GM13976 (cell line): ENCODE measurements around the gene CHST15.

Experiments used
- DNase-seq: peaks from one replicate; pipeline ENCODE4 v3.0.0; 2012; ENCODE audit warnings: low spot score
- in situ Hi-C: fragments of 300-500 bp; cut with MboI; formaldehyde crosslinking; loops from one replicate; pipeline ENCODE4 v1.12.0; 2022; ENCODE audit warnings: low sequenced_read_pairs, mixed read lengths, inconsistent platforms; ENCODE audit not compliant: unreplicated experiment
- TF ChIP-seq, protein P1 (sequence below): IDR thresholded peaks from 2 replicates; pipeline ENCODE4 v1.5.1; 2012; ENCODE audit warnings: borderline replicate concordance, mild to moderate bottlenecking; ENCODE audit not compliant: insufficient read depth; ENCODE audit errors: extremely low read depth, missing control alignments, control extremely low read depth

CHST15 gene

DNA sequence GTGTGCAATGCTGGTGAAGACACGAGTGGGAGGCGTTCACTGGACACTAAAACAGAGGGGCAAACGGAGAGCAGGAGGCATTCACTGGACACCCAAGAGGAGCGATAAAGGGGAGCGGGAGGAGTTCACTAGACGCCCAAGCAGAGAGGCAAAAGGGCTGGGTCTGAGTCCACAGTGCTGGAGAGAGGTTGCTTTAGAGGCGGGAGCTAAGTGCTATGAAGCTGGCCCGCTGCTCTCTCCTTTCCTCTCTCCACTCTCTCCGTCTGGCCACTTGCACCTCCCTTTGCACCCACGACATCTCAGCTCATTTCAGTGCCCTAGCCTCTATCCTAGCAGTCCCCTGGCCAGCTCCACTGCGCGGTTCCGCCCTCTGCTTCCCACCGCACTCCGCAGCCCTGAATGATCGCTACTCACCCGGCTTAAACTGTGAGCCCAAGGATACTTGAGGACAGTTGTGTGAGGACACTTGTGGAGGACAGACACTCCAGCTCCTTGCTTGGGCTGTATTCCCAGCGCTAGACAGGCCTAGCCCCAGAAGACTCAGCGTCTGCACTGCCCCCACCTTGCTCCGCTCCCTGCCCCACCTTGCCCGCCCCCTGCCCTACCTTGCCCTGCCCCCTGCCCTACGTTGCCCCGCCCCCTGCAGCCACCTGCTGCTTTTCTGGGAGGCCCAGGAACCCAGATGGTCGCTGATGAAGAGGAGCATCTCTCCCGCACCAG is 123.0 kb downstream of the CHST15 start:
- in situ Hi-C loops, result loop anchor here (25.0 kb wide), 1 partner anchor 883 kb away; no protein-coding TSS in a partner anchor
- TF ChIP-seq, protein P1, sequence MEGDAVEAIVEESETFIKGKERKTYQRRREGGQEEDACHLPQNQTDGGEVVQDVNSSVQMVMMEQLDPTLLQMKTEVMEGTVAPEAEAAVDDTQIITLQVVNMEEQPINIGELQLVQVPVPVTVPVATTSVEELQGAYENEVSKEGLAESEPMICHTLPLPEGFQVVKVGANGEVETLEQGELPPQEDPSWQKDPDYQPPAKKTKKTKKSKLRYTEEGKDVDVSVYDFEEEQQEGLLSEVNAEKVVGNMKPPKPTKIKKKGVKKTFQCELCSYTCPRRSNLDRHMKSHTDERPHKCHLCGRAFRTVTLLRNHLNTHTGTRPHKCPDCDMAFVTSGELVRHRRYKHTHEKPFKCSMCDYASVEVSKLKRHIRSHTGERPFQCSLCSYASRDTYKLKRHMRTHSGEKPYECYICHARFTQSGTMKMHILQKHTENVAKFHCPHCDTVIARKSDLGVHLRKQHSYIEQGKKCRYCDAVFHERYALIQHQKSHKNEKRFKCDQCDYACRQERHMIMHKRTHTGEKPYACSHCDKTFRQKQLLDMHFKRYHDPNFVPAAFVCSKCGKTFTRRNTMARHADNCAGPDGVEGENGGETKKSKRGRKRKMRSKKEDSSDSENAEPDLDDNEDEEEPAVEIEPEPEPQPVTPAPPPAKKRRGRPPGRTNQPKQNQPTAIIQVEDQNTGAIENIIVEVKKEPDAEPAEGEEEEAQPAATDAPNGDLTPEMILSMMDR, result no peak
- DNase-seq, result no peak

GRCh38 chr10:123967626-123968243 is 125.7 kb downstream of the CHST15 start:
- TF ChIP-seq, protein P1, result peak; percentile 86
- peak; percentile 91 for DNase-seq
- in situ Hi-C loops, result loop anchor here (5.0 to 25.0 kb wide), 2 partner anchors 385 to 880 kb away; no protein-coding TSS in a partner anchor

DNA sequence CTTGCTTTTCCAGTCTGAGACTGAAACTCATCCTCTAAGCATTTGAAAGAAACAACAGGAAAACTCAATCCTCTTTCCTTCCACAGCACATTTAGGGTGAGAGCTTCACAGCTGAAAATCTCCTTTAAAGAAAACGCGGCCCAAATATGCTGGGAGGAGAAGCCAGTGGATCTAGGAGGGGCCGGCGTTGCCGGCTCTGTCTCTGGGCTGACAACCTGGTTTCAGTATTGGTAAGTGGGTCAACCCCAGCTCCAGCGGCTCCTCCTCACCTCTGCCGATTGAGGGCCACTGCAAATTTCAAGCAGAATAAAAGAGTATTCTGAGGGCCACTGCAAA is 126.5 kb downstream of the CHST15 start:
- TF ChIP-seq, protein P1, result no peak
- in situ Hi-C loops, result loop anchor here (5.0 to 25.0 kb wide), 2 partner anchors 385 to 880 kb away; no protein-coding TSS in a partner anchor
- DNase-seq, result no peak

- in situ Hi-C loops, result loop anchor here (5.0 to 25.0 kb wide), 2 partner anchors 384 to 879 kb away; no protein-coding TSS in a partner anchor
- TF ChIP-seq, protein P1, result no peak
- no peak for DNase-seq
Measured at GRCh38 chr10:123965973-123966895, 127.2 kb downstream of the CHST15 start.

DNA sequence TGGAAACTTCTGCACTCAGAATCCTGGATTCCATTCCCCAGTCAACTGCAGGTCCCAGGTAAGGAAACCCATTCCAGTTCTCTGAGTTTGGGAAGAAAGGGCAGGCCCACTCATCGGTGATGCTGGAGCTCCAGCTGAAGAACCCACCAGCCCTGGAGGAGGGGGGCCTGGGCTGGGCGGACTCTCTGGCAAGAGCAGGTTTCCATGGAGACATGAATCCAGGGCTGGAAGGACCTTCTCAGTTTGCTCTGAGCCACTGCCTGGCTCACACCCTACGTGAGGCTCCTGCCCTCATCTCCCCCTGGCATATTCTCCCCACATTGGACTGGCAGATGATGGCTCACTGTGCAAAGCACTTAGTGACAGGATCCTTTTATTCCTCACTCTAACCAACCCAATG is 128.4 kb downstream of the CHST15 start:
- DNase-seq, result no peak
- TF ChIP-seq, protein P1, result no peak
- in situ Hi-C loops, result loop anchor here (5.0 to 25.0 kb wide), 2 partner anchors 383 to 878 kb away; no protein-coding TSS in a partner anchor

DNA sequence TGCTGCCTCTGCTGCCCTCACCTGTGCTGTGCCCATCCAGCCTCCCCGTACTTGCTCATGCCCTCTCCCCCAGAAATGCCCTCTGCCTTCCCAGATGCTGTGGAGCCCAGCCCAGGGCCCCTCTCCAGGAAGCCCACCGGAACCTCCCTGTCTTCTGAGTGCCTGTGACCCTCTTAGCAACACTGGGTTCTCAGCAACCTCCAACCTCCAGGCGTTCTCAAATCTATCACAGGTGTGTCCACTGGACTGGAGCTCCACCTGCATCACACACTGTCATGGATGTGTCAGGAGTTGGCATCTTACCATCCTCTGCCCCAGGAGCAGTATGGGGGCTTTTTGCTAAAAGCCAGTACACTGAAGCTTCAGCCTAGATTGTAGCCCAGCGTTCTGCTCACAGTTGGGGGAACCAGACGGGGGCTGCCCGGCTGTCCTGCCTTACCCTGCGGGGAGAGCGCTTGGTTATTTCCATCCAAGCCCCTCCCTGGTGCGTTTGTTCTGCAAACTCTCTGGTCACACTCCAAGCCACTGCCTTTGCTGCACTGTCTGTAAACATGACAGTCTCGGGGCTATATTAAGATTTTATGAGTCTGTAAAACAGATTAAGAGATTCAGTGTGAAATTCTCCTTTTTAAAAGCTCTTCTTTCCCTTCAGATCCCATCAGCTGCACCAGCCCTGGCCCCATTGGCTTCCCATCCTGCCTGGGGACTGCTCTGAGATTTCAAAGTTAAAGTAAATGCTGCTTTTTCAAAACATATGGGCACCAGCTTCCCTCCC is 130.5 kb downstream of the CHST15 start:
- TF ChIP-seq, protein P1, result no peak
- DNase-seq, result no peak
- in situ Hi-C loops, result loop anchor here (25.0 kb wide), 1 partner anchor 876 kb away; no protein-coding TSS in a partner anchor
